Measurements from ENCODE around the gene BMAL1.

DNA sequence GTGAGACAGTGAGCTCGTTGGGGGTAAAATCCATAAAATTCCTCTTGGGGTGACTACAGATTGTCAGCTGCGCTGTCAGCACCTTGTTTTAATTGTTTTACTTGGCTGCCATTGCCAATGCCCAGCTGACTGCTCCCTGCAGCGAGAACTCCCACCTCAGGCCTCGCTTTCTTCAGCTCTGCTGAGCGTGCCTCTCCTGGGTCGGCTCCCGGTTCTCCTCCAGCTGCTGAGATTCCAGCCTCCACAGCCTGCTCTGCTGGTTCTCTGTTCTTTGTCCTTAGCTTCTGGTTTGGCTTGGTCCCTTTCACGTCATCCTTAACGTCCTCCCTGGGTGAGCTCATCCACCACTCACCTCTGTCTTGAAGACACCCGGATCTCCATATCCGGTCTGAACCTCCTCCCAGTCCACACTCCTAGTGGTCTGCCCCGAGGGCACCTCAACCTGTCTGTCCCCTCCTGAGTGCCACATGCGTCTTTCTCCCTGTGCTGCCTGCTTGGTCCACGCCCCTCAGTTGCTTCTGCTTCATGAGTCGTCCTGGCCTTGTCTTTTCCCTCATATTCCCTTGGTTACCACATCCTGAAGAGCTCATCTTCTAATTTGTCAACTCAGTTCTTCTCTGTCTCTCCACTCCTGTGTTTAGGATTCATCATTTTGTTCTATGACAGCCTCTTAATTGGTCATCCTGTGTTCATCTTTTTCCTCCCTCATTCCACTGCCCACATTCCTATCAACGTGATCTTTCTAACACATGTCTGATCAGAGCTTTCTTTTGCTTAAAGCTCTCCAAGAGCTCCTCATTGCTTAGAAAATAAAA lies 35.6 kb downstream of the BMAL1 start:
- TF ChIP-seq ZNF70 (CRISPR knock-in tag; IDR thresholded peaks at IDR 0.05) (no peak), TCF4 (CRISPR knock-in tag; IDR thresholded peaks at IDR 0.05; ENCODE audit: borderline replicate concordance) (no peak), ZFP30 (CRISPR knock-in tag; IDR thresholded peaks at IDR 0.05) (no peak), CREB5 (CRISPR knock-in tag; IDR thresholded peaks at IDR 0.05; ENCODE audit: low read depth) (no peak), PPARA (CRISPR knock-in tag; IDR thresholded peaks at IDR 0.05; ENCODE audit: borderline replicate concordance) (no peak), ZC3H10 (CRISPR knock-in tag; IDR thresholded peaks at IDR 0.05) (no peak)
- TF ChIP-seq, protein P1, sequence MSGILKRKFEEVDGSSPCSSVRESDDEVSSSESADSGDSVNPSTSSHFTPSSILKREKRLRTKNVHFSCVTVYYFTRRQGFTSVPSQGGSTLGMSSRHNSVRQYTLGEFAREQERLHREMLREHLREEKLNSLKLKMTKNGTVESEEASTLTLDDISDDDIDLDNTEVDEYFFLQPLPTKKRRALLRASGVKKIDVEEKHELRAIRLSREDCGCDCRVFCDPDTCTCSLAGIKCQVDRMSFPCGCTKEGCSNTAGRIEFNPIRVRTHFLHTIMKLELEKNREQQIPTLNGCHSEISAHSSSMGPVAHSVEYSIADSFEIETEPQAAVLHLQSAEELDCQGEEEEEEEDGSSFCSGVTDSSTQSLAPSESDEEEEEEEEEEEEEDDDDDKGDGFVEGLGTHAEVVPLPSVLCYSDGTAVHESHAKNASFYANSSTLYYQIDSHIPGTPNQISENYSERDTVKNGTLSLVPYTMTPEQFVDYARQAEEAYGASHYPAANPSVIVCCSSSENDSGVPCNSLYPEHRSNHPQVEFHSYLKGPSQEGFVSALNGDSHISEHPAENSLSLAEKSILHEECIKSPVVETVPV (CRISPR knock-in tag; IDR thresholded peaks at IDR 0.05) = no peak
